Esophagus squamous epithelium (tissue), 4 donors: ENCODE results near the gene PARD3B.

Experiments used
- POLR2A ChIP-seq, 4 donors: fragments of 450-650 bp; IDR thresholded peaks; one replicate each; pipeline ENCODE4 v1.6.1; 2017; ENCODE audit warnings: antibody characterized with exemption in 4 of 4, mild to moderate bottlenecking in 4 of 4, moderate library complexity in 3 of 4
- TF ChIP-seq, protein P1 (sequence below), 6 experiments: fragments of 450-650 bp in 4 of 6; fragments of 200-600 bp in 2 of 6; sonication (generic) in 2 of 6; IDR thresholded peaks; one replicate each; pipeline ENCODE4 v1.5.1; 2016 to 2019; ENCODE audit warnings: antibody characterized with exemption in 6 of 6, mild to moderate bottlenecking in 4 of 6, moderate library complexity in 4 of 6

DNA sequence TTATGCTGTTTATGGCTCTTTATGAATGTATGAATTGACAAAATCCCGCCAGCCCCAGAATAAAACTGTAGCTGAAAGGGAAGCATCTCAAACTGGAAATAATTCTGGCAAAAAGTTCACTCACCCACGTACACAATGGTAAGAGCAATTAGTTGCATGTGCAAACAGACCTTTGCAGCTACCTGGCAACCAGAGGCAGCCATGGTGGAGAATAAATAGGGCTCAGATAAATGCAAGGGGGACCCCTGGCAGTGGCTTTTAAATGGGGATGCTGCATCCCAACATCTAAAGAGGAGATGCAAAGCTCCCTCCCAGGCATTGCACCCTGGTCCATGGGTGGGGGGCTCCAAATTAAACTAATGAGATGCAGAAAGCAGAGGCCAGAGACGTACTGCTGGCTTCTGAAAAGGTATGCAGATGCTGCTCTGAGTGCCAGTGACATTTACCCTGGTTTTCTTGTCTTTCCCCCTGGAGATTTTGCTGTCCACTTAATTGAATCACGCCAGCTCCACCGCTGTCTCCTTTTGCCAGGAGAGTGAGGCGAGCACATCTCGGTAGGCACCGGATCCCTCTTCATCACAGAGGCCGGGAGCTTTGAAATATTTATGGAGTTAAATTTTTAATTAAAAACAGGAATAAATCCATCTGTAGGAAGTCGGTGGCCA lies 1010.4 kb downstream of the PARD3B start:
- TF ChIP-seq, protein P1, sequence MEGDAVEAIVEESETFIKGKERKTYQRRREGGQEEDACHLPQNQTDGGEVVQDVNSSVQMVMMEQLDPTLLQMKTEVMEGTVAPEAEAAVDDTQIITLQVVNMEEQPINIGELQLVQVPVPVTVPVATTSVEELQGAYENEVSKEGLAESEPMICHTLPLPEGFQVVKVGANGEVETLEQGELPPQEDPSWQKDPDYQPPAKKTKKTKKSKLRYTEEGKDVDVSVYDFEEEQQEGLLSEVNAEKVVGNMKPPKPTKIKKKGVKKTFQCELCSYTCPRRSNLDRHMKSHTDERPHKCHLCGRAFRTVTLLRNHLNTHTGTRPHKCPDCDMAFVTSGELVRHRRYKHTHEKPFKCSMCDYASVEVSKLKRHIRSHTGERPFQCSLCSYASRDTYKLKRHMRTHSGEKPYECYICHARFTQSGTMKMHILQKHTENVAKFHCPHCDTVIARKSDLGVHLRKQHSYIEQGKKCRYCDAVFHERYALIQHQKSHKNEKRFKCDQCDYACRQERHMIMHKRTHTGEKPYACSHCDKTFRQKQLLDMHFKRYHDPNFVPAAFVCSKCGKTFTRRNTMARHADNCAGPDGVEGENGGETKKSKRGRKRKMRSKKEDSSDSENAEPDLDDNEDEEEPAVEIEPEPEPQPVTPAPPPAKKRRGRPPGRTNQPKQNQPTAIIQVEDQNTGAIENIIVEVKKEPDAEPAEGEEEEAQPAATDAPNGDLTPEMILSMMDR (IDR thresholded peaks at IDR 0.05), result no peak
- no peak for TF ChIP-seq POLR2A (IDR thresholded peaks at IDR 0.05)
